Epithelial cell of prostate (primary cell): ENCODE data around the gene SOWAHA.

Source experiments
- DNase-seq: peaks from one replicate; pipeline ENCODE4 v3.0.0-alpha.2; 2011; ENCODE audit warnings: low read depth, low spot score
- H3K27ac ChIP-seq: fragments of 450-650 bp; 2 replicates; pipeline ENCODE4 v1.5.1; 2017; ENCODE audit warnings: mild to moderate bottlenecking

SOWAHA gene

GRCh38 chr5:132824426-132824825 lies 11.3 kb downstream of the SOWAHA start:
- no peak for DNase-seq
- H3K27ac ChIP-seq: no peak overlapping the region

DNA sequence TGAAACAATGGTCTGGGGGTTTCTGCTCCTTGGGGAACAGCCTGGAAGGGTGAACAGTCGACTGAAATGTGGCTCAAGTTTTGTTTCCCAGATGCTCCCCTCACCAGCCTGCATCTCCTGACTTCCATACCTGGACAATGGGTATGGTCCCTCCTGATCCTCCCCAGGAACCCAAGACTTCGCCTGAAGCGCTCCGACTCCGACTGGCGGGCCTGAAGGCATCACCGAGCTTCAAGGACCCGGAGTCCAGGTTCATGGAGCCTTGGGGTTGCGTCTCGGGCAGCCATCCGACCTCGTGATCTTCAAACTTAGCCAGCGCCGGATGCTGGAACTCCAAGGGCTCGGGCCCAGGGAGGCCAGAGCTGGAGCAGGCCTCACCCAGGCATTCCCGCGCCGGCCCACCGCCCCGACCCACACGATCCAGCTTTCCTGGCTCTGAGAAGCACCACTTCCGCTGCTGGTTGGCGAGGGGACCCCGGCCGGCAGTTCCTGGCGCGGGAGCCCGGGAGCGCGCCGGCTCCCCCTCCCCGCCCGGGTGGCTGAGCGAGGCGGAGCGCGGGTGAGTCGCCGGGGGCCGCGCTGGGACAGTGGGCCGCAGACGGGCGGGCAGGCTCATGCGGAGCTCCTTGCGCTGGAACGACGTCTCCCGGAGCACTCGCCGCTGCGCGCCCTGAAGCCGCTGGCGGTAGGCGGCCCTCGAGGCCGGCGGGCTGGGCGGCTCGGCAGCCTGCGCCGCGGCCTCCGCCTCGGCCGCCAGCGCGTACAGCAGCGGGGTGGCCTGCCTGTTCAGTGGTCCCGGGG lies 12.1 kb downstream of the SOWAHA start:
- no peak for DNase-seq
- H3K27ac ChIP-seq: no peak overlapping the region

- no peak for DNase-seq
- H3K27ac ChIP-seq: no peak overlapping the region
These were observed 12.8 kb downstream of the SOWAHA start for GRCh38 chr5:132825834-132826391.

GRCh38 chr5:132826424-132827082 lies 13.5 kb downstream of the SOWAHA start:
- no peak overlapping the region for H3K27ac ChIP-seq

DNA sequence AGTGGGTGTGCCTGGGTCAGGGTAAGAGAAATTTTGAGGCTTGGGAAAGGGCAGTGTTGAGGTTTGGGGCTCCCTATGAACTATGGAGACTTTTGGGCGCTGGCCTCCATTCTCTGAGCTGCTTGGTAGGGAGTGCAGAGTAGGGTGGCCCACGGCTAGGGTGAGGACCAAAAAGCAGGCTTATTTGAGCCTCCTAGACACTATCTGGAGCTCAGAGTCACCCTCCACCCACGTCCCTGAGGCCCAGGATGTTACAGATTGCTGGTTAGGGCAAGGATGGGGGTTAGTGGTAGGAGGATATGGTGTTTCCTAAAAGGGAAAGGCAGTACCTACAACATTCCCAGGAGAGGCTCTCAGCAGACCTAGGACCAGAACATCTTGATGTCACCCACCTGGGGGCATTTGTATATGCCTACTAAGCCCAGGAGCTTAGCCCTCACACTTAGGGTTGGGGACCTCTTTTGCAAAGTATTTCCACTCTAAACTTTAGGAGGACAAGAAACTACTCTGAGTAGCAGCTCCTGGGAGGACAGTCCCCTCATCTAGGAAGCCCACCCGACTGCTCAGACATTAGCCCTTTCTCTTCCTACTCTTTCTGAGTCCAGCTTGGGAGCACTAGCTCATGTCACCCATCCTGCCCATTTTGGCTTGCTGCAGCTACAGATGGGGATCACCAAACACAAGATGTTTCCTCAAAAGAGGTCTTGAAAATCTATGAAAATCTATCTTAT lies 15.0 kb downstream of the SOWAHA start:
- no peak overlapping the region for H3K27ac ChIP-seq
- no peak for DNase-seq

More at GRCh38 chr5:132826424-132827082, 13.5 kb downstream of the SOWAHA start:
- DNase-seq: no peak

DNA sequence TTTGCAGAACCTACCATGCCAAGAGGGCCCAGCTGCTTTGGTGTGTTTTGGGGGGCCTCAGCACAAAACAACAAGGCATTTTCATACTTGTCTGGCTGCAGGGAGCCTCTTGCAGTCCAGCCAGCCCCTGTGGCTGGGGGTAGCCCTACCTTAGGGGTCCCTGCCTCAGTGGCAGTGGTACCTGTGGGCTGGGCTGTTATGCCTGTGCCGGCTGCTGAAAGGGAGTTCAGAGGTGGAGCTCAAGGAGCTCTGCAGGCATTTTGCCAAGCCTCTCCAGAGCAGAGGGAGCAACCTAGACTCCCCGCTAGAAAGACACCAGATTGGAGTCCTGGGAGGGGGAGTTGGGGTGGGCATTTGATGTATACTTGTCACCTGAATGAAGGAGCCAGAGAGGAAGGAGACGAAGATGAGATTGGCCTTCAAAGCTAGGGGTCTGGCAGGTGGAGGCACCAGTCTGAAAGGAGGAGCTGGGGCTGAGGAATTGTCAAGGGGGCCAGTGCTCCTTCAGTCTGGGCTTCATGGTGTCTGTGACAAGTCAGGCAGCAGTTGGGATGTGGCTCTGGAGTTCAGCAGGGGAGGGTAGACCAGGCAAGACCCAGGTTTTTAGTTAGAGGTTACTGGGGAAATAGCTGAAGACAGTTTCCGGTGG lies 15.9 kb downstream of the SOWAHA start:
- H3K27ac ChIP-seq: no peak overlapping the region
- no peak for DNase-seq

DNA sequence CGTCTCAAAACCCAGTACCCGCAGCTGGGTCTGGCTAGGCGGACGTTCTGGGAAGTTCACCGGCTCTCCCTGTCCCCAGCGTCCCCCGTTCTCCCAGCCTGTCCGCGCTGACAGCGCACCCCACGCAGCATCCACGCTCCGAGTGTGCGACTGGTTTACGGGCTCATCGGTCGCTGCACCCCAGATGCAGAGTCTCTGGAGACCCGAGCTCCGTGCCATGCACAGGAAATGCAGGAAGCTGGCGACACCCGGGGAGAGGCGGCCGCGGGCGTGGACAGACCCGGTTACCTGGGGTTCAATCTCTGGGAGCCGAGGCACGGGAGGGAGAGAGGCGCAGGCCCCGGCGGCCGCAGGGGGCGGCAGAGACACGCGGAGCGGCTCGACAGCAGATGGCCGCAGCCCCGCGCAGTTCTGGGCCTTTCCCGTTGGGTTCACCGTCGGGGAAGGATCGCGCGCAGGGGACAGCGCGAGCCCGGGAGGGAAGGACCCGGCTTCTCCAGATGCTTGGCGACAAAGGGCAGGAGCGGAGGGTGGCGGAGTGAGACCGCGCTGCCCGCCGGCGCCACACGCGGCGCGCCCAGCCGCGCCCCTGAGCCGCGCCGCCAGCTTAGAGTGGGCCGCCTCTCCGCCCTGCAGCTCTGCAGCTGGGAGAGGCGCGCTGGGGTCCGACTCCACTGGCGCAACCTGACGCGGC lies 16.8 kb downstream of the SOWAHA start:
- H3K27ac ChIP-seq: no peak overlapping the region
- DNase-seq: no peak

- H3K27ac ChIP-seq: no peak within 1 kb of the TSS
- no peak for DNase-seq
These were observed 17.5 kb downstream of the SOWAHA start, which contains the start of gene SHROOM1 for GRCh38 chr5:132830436-132831094. Gene SHROOM1, minus strand, starts transcription at chr5:132830647. Its CDS starts 4,507 bp downstream, at chr5:132826140.

DNA sequence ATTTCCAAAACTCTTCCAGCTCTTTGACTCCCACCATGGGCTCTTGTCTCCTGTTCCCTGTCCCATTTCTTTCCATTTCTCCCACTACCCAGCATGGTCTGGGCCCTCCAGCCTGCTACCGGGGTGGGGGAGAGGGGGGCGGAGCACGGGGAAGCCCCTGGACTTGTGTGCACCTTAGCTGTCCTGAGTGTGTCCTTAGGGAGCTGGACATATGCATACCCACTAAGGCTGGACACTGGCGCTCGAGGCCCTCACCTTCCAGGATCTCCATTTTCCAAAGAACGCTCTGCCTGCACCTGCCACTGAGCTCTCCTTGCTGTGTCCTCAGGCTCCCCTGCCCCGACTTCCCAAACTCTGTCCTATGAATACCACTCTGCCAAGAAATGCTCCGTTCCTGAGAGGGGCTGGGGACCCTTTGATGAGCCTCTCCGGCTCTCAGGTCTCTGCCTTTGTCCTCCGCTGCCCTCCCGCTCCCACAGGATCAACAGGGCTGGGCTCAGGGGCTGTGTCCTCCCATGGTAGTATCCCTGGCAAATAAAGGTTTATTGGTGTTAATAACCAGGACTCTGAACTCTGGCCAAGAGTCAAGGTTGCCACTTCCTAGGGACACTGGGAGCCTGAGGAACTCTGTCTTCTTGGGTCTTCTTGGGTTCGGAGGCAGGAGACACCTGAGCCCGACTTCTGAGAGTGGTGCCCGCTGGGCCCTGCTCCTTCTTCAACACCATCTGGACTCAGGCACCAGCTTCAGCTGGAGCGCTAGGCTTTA lies 18.2 kb downstream of the SOWAHA start:
- DNase-seq: no peak
- H3K27ac ChIP-seq: no peak overlapping the region

- no peak overlapping the region for H3K27ac ChIP-seq
- no peak for DNase-seq
These were observed 19.5 kb downstream of the SOWAHA start for GRCh38 chr5:132832612-132833011.

DNA sequence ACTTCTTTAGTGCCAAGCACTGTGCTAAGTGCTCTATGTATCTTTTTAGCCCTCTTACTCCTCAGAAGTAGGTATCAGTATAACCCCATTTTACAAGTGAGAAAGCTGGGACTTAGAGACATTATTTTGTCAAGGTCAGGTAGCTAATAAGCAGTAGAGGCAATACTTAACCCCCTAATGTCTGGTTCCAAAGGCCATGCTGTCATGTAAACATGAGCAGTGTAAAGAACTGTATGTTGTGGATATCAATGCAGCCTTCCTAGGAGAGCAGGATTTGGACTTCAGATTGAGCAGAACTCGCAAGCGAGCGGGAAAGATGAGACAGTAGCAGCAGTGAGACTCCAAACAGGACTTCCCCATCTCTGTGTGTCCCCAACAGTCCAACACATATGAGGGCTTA lies 21.0 kb downstream of the SOWAHA start:
- H3K27ac ChIP-seq: no peak overlapping the region
- no peak for DNase-seq

DNA sequence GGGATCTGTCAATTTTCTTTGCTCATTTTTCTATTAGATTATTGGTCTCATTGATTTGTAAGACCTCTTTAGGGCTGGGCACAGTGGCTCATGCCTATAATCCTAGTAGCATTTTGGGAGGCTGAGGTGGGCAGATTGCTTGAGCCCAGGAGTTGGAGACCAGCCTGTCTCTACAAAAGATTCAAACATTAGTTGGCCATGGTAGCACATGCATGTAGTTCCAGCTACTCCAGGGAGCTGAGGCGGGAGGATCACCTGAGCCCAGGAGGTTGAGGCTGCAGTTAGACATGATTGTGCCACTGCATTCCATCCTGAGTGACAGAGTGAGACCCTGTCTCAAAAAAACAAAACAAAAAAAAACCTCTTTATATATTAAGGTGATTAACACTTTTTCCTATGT lies 23.8 kb downstream of the SOWAHA start:
- H3K27ac ChIP-seq: no peak overlapping the region
- DNase-seq: no peak

- no peak overlapping the region for H3K27ac ChIP-seq
- no peak for DNase-seq
These were observed 24.8 kb downstream of the SOWAHA start for GRCh38 chr5:132837868-132838267.

GRCh38 chr5:132838516-132839282 lies 25.6 kb downstream of the SOWAHA start:
- H3K27ac ChIP-seq: peak overlapping the region; percentile 78
- no peak for DNase-seq

DNA sequence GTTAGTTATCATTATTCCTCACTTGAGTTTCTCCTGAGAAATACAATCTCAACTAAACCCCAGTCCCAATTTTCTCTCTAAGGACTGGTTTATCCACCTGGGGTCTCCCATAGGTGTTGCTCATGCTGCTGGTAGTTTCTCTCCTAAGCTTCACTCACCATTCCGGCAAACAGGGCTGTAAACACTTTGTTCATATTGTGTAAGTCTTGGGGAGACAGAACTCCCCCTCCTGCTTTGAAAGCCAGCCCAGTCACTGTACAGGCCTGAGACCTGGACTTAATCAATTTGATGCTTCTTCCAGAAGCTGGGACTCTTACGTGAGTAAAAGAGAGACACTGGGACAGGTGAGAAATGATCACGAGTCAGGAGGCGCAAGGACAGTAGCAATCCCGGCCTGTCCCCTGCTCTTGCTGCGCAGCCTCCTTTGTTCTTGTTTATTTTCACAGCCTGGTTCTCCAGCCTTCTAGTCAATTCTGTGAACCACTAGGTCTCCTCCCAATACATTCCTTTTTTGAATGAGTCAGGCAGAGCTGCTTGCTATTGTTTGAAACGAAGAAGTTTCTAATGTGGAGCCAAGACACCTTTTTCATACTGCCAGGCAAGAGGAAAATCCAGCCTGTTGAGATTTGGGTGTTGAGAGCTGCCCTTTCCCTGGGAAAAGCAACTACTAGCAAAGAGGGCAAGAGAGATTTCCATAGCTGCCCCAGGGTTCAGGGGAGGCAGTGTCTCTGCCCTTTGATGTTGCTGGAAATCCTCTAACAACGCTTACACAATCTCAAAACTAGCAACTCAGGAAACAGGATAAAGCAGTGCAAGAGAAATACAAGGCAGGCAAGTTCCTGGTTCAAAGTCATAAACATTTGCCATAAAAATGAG lies 26.6 kb downstream of the SOWAHA start:
- peak overlapping the region; percentile 78 for H3K27ac ChIP-seq
- DNase-seq: peak; percentile 53

DNA sequence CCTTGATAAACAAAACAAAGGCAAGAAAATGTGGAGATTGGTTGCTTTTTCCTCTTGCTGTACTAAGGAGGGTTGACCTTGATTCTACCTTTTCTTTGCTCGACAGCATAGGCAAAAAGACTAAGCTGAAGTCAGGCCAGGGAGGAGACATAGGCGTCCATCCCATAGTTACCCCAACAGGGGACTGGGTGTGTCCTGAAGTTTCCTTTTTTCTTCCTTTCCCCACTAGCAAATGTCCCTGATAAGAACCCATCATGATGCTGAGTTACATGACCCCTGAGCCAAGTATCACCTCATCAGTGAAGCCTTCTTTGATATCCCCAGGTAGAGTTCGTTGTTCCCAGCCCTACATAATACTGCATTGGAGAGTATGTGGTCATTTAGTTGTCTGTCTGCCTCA lies 27.2 kb downstream of the SOWAHA start:
- peak overlapping the region; percentile 78 for H3K27ac ChIP-seq
- DNase-seq: no peak

DNA sequence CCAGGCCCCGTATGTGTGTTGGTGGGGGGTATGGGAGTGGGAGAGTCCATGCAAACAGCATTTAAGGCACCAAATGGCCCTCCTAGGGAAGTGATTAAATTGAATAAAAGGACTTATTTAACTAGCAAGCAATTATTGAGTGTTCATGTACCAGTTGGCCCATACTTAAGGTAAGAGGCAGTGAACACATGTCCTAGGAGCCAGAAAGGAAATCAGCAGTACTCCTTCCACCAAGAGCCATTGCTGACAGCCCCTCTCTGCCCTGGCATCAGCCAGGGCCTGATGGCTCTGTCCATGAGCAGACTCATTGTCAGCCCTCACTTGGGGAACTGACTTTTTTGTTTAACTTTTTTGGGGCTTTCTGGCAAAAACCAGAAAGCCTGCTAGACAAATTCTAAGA lies 27.8 kb downstream of the SOWAHA start:
- DNase-seq: no peak

More for the DNA sequence above, 27.8 kb downstream of the SOWAHA start:
- peak overlapping the region; percentile 78 for H3K27ac ChIP-seq
